Measurements from ENCODE around the gene NRXN3.

Gene NRXN3

GRCh38 chr14:79043194-79043889 lies 873.2 kb downstream of the NRXN3 start:
- in situ Hi-C loops (cut with MboI; ENCODE audit: low pct_unique_long_range_greater_than_20kb, low sequenced_read_pairs): no loop called here
- DNase-seq: no peak

GRCh38 chr14:79044894-79045624 lies 874.9 kb downstream of the NRXN3 start:
- in situ Hi-C loops (cut with MboI; ENCODE audit: low pct_unique_long_range_greater_than_20kb, low sequenced_read_pairs): no loop called here
- no peak for DNase-seq

DNA sequence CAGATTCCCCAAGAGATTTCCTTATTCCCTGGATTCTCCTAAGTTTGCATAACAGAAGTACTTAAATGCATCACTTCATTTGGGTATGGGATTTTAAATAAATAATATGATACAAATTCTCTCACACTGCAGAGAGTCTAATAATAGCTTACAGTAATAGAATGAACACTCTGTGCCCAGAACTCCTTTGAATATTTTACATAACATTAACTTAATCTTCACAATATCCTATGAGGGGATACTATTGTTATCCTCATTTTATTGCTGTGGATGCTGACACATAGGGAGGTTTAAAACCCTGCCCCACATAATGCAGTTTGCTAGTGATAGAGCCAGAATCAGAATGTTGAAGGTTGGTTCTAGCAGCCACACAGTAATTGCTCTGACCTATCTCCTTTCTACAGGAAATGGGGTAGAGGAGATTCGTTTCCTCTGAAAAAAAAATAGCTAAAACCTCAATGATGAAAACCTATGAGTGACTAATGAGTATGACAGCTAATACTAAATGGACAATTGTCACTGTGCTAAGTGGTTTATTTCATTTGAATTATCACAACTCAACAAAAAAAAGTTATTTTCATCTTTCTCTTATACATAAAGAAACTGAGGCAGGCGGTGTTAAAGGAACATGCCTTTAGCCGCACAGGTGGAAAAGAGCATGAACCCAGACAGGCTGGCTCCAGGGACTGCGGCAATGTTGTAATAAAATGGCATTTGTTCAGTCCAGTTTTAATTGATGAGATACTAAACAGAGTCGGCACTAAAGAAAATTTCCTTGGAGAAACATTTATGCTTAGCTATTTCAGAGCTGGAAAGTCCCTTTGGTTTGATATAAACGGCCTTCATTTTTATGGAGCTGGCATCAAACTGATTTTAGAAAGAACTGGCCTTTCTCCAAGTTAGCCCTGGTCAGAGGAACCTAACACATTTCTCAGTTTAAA lies 880.9 kb downstream of the NRXN3 start:
- DNase-seq: peak; percentile 48
- in situ Hi-C loops (cut with MboI; ENCODE audit: low pct_unique_long_range_greater_than_20kb, low sequenced_read_pairs): no loop called here

GRCh38 chr14:79051742-79052141 lies 881.6 kb downstream of the NRXN3 start:
- in situ Hi-C loops (cut with MboI; ENCODE audit: low pct_unique_long_range_greater_than_20kb, low sequenced_read_pairs): no loop called here
- no peak for DNase-seq

DNA sequence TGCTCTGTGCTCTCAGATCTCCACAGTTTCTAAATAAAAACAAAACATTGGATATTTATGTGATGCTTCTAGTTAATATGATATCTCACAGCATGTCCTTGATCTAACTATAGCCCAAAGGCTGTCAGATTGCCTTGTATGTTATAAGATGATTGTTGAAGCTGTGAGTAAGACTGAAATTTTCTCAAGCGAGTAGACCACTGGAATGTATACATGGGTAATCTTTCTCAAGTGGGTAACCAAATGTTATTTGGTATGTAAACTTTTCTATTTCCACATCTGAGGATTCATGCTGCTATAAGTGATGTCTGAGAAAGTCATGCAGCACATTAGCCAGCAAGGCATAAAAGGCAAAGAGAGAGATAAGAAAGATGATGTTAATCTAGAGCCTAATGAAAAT lies 886.7 kb downstream of the NRXN3 start:
- DNase-seq: no peak
- in situ Hi-C loops (cut with MboI; ENCODE audit: low pct_unique_long_range_greater_than_20kb, low sequenced_read_pairs): no loop called here

GRCh38 chr14:79057333-79057732 lies 887.2 kb downstream of the NRXN3 start:
- in situ Hi-C loops (cut with MboI; ENCODE audit: low pct_unique_long_range_greater_than_20kb, low sequenced_read_pairs): no loop called here

DNA sequence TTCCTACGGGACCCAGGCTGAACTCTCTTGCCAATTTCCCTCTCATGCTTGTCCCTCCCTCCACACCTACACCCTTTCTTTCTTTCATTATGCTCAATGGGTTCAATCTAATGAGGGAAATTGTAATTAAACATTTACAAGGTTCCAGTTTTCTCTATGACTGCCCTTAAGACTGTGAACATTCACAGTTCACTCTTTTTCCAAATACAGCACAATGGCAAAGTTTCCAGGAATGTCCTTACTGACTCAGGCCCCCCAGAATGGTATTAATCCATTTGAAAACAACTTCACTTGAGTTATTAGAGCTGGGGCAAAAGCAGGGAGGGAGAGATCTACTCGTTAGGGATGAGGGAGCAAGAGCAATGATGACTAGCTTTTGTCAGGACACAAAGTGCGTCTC lies 892.1 kb downstream of the NRXN3 start:
- no peak for DNase-seq
- in situ Hi-C loops (cut with MboI; ENCODE audit: low pct_unique_long_range_greater_than_20kb, low sequenced_read_pairs): no loop called here

More at GRCh38 chr14:79057333-79057732, 887.2 kb downstream of the NRXN3 start:
- DNase-seq: no peak

DNA sequence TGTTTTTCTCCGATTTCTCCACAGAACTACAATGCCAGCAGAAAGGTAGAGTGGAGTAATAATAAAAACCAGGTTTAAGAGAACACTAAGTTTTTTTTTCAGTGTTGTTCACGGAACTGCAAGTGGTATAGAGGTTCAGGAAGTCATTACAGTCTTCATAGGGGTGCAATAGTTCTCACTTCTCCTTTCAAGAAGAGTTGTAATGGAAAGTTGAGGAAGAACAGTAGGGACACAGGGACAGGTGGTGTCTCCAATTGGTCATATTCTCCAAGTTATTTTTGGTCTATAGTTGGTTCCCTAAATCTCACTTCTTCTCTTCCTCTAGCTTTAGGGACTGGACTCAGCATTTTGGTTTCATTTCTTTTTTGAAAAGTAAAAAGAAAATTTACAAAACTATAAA lies 894.0 kb downstream of the NRXN3 start:
- peak; percentile 10 for DNase-seq
- in situ Hi-C loops (cut with MboI; ENCODE audit: low pct_unique_long_range_greater_than_20kb, low sequenced_read_pairs): no loop called here

- DNase-seq: no peak
- in situ Hi-C loops (cut with MboI; ENCODE audit: low pct_unique_long_range_greater_than_20kb, low sequenced_read_pairs): no loop called here
Observed at GRCh38 chr14:79074510-79074909, 904.3 kb downstream of the NRXN3 start.

DNA sequence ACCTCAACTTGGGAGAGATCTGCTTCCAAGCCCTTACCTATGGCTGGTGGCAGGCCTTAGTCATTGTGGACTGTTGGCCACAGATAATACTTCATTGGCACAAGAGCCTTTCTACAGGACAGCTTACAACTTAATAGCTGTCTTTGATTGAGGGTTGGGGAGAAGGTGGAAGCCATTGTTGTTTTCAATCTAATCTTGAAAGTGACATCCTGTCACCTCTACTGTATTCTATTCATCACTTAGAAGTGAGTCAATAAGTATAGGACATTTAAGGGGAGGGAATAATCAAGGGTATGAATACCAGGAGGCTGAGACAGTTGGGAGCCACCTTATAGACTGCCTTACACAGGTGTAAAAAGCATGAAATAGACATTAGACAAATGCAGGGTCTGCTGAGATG lies 906.3 kb downstream of the NRXN3 start:
- in situ Hi-C loops (cut with MboI; ENCODE audit: low pct_unique_long_range_greater_than_20kb, low sequenced_read_pairs): no loop called here
- no peak for DNase-seq

DNA sequence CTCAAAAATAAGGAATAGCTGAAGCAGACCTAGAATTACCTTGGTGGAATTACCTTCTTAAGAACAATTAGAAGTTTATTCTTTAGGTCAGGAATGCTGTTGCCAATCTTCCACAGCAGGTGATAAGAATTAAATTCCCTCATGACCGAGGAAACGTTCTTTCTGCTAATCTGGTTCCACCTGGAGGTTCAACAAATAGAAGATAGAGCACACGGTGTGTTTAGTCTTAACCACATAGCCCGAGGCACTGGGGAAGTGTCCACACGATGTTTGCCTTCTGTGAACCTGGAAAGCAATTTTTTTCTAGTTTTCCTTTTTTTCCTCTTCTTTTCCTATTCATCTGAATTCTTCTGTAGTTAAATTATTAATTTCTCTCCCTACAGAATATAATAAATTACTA lies 906.9 kb downstream of the NRXN3 start:
- no peak for DNase-seq
- in situ Hi-C loops (cut with MboI; ENCODE audit: low pct_unique_long_range_greater_than_20kb, low sequenced_read_pairs): no loop called here

DNA sequence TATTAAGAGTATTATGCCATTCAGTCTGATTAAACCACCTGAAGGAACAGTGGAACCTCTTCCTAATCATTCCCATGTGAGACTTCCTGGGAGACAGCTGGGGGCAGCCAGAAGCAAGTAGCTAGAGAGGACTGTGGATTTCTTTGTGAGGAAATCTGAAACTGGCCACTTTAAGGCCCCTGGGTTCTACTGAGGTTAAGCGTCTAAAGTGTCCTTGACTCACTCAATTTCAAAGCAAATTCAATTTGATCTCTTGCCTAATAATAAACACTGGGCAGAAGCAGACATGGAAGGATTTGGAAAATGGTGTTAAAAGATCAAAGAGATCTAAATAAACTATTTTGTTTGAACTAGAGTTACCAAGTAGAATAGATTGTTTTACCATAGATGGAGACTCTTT lies 909.9 kb downstream of the NRXN3 start:
- in situ Hi-C loops (cut with MboI; ENCODE audit: low pct_unique_long_range_greater_than_20kb, low sequenced_read_pairs): no loop called here
- DNase-seq: no peak

GRCh38 chr14:79082883-79083282 lies 912.7 kb downstream of the NRXN3 start:
- in situ Hi-C loops (cut with MboI; ENCODE audit: low pct_unique_long_range_greater_than_20kb, low sequenced_read_pairs): no loop called here
- no peak for DNase-seq

DNA sequence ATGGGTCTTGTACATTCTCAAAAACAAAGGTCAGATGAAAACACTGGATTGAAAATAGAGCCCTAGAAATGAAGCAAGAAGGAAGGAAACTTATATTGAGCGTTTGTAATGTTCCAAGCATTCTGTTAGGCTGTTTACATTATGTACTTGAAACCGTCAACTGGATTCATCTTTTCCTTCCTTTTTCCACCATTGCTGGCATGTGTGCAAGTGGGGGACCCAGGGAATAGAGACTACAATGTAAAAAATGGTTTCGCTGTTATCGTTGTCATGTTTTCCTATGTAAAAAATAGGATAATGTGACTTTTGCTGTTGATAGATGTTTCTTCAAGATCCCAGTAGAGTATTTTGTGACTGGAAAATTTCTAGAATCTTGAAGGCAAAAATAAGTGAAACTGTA lies 913.2 kb downstream of the NRXN3 start:
- in situ Hi-C loops (cut with MboI; ENCODE audit: low pct_unique_long_range_greater_than_20kb, low sequenced_read_pairs): no loop called here
- no peak for DNase-seq

DNA sequence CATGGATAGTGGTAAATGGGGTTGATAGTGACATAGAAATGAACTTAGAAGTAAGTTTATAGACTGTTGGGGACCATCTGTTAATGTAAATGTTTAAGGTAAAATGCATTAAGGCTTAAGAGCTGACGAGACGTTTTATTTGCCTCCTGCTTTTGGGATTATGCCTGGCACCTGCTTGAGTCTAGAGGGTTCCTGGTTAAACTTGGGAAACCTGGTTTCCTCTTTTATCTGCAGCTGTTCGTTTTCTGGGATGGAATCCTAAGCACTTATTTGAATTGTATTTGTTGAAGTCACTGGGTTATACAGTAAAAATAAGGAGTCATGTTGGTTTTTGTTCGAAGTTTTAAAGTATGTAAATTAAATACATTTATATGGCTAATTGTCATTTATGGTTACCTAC lies 914.7 kb downstream of the NRXN3 start:
- in situ Hi-C loops (cut with MboI; ENCODE audit: low pct_unique_long_range_greater_than_20kb, low sequenced_read_pairs): no loop called here
- DNase-seq: no peak

DNA sequence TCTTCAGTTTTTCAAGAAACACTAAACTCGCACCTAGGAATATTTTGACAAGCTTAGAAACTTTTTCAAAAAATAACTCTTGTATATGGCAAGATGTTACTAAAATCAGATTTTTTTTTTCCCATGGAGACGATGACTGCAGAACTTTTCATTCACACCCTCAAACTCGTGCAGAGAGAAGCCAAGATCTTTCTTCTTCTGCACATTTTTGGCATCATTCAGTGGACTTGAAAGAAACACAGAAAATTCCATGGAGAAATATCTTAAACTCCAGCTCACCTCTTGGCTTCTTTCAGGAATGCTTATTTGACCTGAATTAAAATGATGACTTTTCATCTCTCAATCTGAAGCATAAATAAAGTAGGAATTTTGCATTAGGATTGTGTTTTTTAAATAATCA lies 919.4 kb downstream of the NRXN3 start:
- in situ Hi-C loops (cut with MboI; ENCODE audit: low pct_unique_long_range_greater_than_20kb, low sequenced_read_pairs): no loop called here
- DNase-seq: no peak

GRCh38 chr14:79090641-79091180 lies 920.5 kb downstream of the NRXN3 start:
- in situ Hi-C loops (cut with MboI; ENCODE audit: low pct_unique_long_range_greater_than_20kb, low sequenced_read_pairs): no loop called here
- DNase-seq: no peak

- no peak for DNase-seq
- in situ Hi-C loops (cut with MboI; ENCODE audit: low pct_unique_long_range_greater_than_20kb, low sequenced_read_pairs): no loop called here
Observed at GRCh38 chr14:79091381-79091963, 921.3 kb downstream of the NRXN3 start.

GRCh38 chr14:79093531-79093930 lies 923.4 kb downstream of the NRXN3 start:
- no peak for DNase-seq
- in situ Hi-C loops (cut with MboI; ENCODE audit: low pct_unique_long_range_greater_than_20kb, low sequenced_read_pairs): no loop called here
